Upper lobe of left lung (tissue), 6 donors: ENCODE results near the gene OR5H15. TPM values are rescaled to one million over a fixed set of nuclear protein-coding genes. Genes with fewer than 3 reads are reported as not detected.
"Not testable (repeated sequence)": the region's sequence is repeated elsewhere in the genome, so short reads cannot be mapped to it uniquely, and the experiment has no call there.

Experiments
- ATAC-seq, 2 donors: fragments of 200-7000 bp; cut with Tn5 transposase; one replicate each; pipeline ENCODE4 v1.9.1; 2022; ENCODE audit warnings: mild to moderate bottlenecking in 2 of 2, moderate library complexity in 2 of 2; ENCODE audit not compliant: low FRiP score in 2 of 2
- DNase-seq, 2 donors: peaks; one replicate each; pipeline ENCODE4 v3.0.0-alpha.2; 2019 to 2020
- H3K27ac ChIP-seq, 4 donors: fragments of 200-600 bp; sonication (generic); one replicate each; pipeline ENCODE4 v1.5.1; 2016 to 2019
- H3K27me3 ChIP-seq, 4 donors: fragments of 200-600 bp; sonication (generic); one replicate each; pipeline ENCODE4 v1.5.1; 2017 to 2019
- H3K36me3 ChIP-seq, 4 donors: fragments of 200-600 bp; sonication (generic); one replicate each; pipeline ENCODE4 v1.5.1; 2016 to 2019
- H3K4me1 ChIP-seq, 4 donors: fragments of 200-600 bp; sonication (generic); one replicate each; pipeline ENCODE4 v1.5.1; 2018 to 2019
- H3K4me3 ChIP-seq, 4 donors: fragments of 200-600 bp; sonication (generic); one replicate each; pipeline ENCODE4 v1.5.1; 2017 to 2019; ENCODE audit warnings: mild to moderate bottlenecking in 2 of 4, moderate library complexity in 1 of 4
- H3K9me3 ChIP-seq, 4 donors: fragments of 200-600 bp; sonication (generic); one replicate each; pipeline ENCODE4 v1.5.1; 2018 to 2019
- EP300 ChIP-seq, 4 donors: sonication (generic); formaldehyde crosslinking; IDR thresholded peaks; one replicate each; pipeline ENCODE4 v1.5.1; 2017; ENCODE audit warnings: antibody characterized with exemption in 4 of 4, control low read depth in 2 of 4
- POLR2A ChIP-seq, 4 donors: fragments of 450-650 bp; IDR thresholded peaks; one replicate each; pipeline ENCODE4 v1.5.1; 2016 to 2017; ENCODE audit warnings: antibody characterized with exemption in 4 of 4, mild to moderate bottlenecking in 2 of 4
- POLR2AphosphoS5 ChIP-seq, 2 donors: sonication (generic); formaldehyde crosslinking; IDR thresholded peaks; one replicate each; pipeline ENCODE4 v1.5.1; 2017; ENCODE audit warnings: antibody characterized with exemption in 2 of 2
- WGBS, 2 donors: methylation state at CpG; one replicate each; pipeline ENCODE4 v1.1.5; 2017 to 2018; 5-methylcytosine and 5-hydroxymethylcytosine counted together
- total RNA-seq, 6 donors: library from RNA; depleted of rRNA in 4 of 6; stranded (reverse); fragments of >200 nt in 4 of 6; gene quantifications; one replicate each; pipeline versions ENCODE4 v1.1.0 to v1.2.1, GENCODE V29; 2016 to 2021
- TF ChIP-seq, protein P1 (sequence below), 6 experiments: fragments of 450-650 bp in 4 of 6; fragments of 200-600 bp in 2 of 6; sonication (generic) in 2 of 6; IDR thresholded peaks; one replicate each; pipeline ENCODE4 v1.5.1; 2016 to 2019; ENCODE audit warnings: antibody characterized with exemption in 6 of 6
- donor health status: DM: no; HTN: no; CAD: no; lungs with moderate emphysema.
- donor health status: DM: no; HTN: yes; CAD: no; lungs with severe emphysema.

Gene OR5H15
- total RNA-seq, 6 donors from 2014 or later = not detected

DNA sequence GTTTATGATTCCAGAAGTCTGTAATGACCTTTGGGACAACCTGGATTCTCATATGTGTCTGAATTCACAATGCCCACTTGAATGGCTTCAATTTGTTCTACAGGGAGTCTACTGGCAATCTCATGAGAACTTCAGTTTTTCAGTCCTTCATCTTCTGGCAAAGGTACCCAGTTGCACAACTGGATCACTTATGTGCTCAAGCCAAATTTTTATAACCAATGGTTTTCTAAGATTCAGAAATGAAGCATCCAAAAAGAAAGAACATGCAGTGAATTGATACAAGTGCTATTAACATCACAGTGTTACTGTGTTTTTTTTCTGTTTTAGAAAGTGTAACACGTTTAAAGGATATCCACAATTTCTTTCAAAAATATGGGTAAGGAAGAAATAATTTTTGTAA is 19.3 kb upstream of the OR5H15 start, which contains the start of gene OR5H14:
OR5H14 (plus strand) TSS at position 301 of the 400 bp plus-strand sequence. CDS start 1,907 bp downstream, outside the sequence.
- Histone ChIP-seq H3K4me3 (no peak within 1 kb of the TSS), H3K36me3 (no peaks in the 10 kb centered on the region), H3K27me3 (no peaks in the 10 kb centered on the region), H3K27ac (no peak within 1 kb of the TSS), H3K9me3 (no peaks in the 10 kb centered on the region), H3K4me1 (no peaks in the 10 kb centered on the region)
- DNase-seq = no peak
- WGBS, 2 donors = 71 to 76% methylated on average over 1 of the region's 1 CpG
- no peak for ATAC-seq
- no peak for TF ChIP-seq POLR2A (IDR thresholded peaks at IDR 0.05)
- TF ChIP-seq, protein P1, sequence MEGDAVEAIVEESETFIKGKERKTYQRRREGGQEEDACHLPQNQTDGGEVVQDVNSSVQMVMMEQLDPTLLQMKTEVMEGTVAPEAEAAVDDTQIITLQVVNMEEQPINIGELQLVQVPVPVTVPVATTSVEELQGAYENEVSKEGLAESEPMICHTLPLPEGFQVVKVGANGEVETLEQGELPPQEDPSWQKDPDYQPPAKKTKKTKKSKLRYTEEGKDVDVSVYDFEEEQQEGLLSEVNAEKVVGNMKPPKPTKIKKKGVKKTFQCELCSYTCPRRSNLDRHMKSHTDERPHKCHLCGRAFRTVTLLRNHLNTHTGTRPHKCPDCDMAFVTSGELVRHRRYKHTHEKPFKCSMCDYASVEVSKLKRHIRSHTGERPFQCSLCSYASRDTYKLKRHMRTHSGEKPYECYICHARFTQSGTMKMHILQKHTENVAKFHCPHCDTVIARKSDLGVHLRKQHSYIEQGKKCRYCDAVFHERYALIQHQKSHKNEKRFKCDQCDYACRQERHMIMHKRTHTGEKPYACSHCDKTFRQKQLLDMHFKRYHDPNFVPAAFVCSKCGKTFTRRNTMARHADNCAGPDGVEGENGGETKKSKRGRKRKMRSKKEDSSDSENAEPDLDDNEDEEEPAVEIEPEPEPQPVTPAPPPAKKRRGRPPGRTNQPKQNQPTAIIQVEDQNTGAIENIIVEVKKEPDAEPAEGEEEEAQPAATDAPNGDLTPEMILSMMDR (IDR thresholded peaks at IDR 0.05) = no peak
- no peak for TF ChIP-seq POLR2AphosphoS5 (IDR thresholded peaks at IDR 0.05)
- TF ChIP-seq EP300 (IDR thresholded peaks at IDR 0.05) = no peak

DNA sequence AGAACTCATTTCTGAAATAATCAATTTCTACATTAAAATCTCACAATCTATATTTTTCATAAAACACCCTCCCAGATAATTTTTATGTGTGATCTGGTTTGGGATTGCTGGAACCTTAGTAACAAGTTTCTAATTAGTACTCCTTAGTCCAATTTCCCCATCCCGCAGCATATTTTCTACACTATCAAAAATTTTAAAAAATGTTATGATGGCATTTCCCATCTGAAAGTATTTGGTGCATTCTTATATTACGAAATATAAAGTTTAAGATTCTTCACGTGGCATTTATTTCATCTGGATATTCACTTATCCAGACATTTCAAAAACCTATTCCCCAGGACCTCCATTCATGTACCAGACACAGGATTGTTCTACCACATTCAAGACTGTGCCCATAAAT is 17.7 kb upstream of the OR5H15 start:
- Histone ChIP-seq H3K27ac (no peak overlapping the region), H3K4me3 (no peak overlapping the region), H3K27me3 (no peaks in the 10 kb centered on the region), H3K36me3 (no peaks in the 10 kb centered on the region), H3K9me3 (no peaks in the 10 kb centered on the region), H3K4me1 (no peaks in the 10 kb centered on the region)
- ATAC-seq (no peak), DNase-seq (no peak)
- WGBS, 2 donors = 53 to 72% methylated on average over 3 of the region's 3 CpGs
- TF ChIP-seq, protein P1 (IDR thresholded peaks at IDR 0.05) = no peak
- no peak for TF ChIP-seq EP300 (IDR thresholded peaks at IDR 0.05)
- TF ChIP-seq POLR2AphosphoS5 (IDR thresholded peaks at IDR 0.05) = no peak
- TF ChIP-seq POLR2A (IDR thresholded peaks at IDR 0.05) = no peak

GRCh38 chr3:98149456-98149855 is 17.0 kb upstream of the OR5H15 start:
- 83 to 88% methylated on average over 4 of the region's 4 CpGs for WGBS, 2 donors
- ATAC-seq, H3K9me3 ChIP-seq, H3K27ac ChIP-seq, H3K4me1 ChIP-seq, DNase-seq, H3K36me3 ChIP-seq, H3K4me3 ChIP-seq, H3K27me3 ChIP-seq: not testable (repeated sequence)

GRCh38 chr3:98151241-98151640 is 15.3 kb upstream of the OR5H15 start:
- no peaks in the 10 kb centered on the region for H3K36me3 ChIP-seq
- H3K4me1 ChIP-seq = no peaks in the 10 kb centered on the region
- WGBS, 2 donors = 50 to 67% methylated on average over 5 of the region's 5 CpGs
- no peak overlapping the region for H3K4me3 ChIP-seq
- H3K9me3 ChIP-seq = no peaks in the 10 kb centered on the region
- DNase-seq (no peak), ATAC-seq (no peak)
- H3K27ac ChIP-seq = no peak overlapping the region
- no peaks in the 10 kb centered on the region for H3K27me3 ChIP-seq
- no peak for TF ChIP-seq POLR2A (IDR thresholded peaks at IDR 0.05)

DNA sequence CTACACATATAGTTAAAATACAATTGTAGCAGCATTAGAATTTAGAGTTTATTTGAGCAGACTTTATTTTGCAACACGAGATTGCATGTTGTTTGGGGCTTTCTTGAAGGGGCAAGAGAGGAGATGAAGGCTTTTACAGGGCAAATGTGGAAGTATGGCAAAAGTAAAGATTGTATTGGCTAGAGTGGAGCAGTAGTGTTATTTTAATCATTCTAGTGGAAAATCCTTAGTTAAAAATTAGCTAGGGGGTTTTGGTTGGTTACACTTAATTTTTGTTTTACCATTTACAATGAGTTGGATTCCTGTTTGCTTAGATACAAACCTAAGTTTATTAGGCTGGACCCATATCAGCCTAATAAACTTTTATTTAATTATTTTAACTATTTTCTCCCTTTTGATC is 4.6 kb downstream of the OR5H15 start:
- no peaks in the 10 kb centered on the region for H3K9me3 ChIP-seq
- DNase-seq = no peak
- WGBS, 2 donors = 50 to 52% methylated on average over 1 of the region's 1 CpG
- H3K27ac ChIP-seq = no peak overlapping the region
- no peak for ATAC-seq
- TF ChIP-seq EP300 (IDR thresholded peaks at IDR 0.05) = no peak
- TF ChIP-seq POLR2A (IDR thresholded peaks at IDR 0.05) = no peak
- TF ChIP-seq, protein P1 (IDR thresholded peaks at IDR 0.05) = no peak
- TF ChIP-seq POLR2AphosphoS5 (IDR thresholded peaks at IDR 0.05) = no peak
- no peak overlapping the region for H3K4me3 ChIP-seq
- H3K27me3 ChIP-seq = no peaks in the 10 kb centered on the region
- H3K4me1 ChIP-seq = no peaks in the 10 kb centered on the region
- no peaks in the 10 kb centered on the region for H3K36me3 ChIP-seq

GRCh38 chr3:98172621-98173020 is 6.1 kb downstream of the OR5H15 start:
- WGBS, 2 donors = 69 to 72% methylated on average over 7 of the region's 7 CpGs
- no peaks in the 10 kb centered on the region for H3K36me3 ChIP-seq

More at GRCh38 chr3:98172621-98173020, 6.1 kb downstream of the OR5H15 start:
- H3K9me3 ChIP-seq = no peaks in the 10 kb centered on the region
- TF ChIP-seq POLR2AphosphoS5 (IDR thresholded peaks at IDR 0.05) = no peak
- TF ChIP-seq EP300 (IDR thresholded peaks at IDR 0.05) = no peak
- TF ChIP-seq, protein P1 (IDR thresholded peaks at IDR 0.05) = no peak
- no peak for TF ChIP-seq POLR2A (IDR thresholded peaks at IDR 0.05)
- H3K4me3 ChIP-seq = no peak overlapping the region
- no peak for DNase-seq
- no peak for ATAC-seq
- H3K27ac ChIP-seq = no peak overlapping the region
- H3K27me3 ChIP-seq = no peaks in the 10 kb centered on the region
- H3K4me1 ChIP-seq = no peaks in the 10 kb centered on the region
